Central memory CD8-positive, alpha-beta T cell (primary cell): ENCODE measurements around the gene LRRC70.

Source experiments
- ATAC-seq: fragments of 150-1000 bp; cut with Tn5 transposase; replicated peaks from 2 replicates; pipeline ENCODE4 v1.10.0; 2022; ENCODE audit warnings: mild to moderate bottlenecking, moderate FRiP score, moderate number of reproducible peaks; ENCODE audit not compliant: poor library complexity, severe bottlenecking; ENCODE audit errors: extremely low read depth
- DNase-seq, 2 donors: peaks; one replicate each; pipeline ENCODE4 v3.0.0; 2021; ENCODE audit warnings: low spot score in 2 of 2
- H3K27ac Mint-ChIP-seq: one replicate; pipeline ENCODE4 v1.8.0; 2022; ENCODE audit warnings: low read depth, mild to moderate bottlenecking, moderate library complexity, mixed read lengths
- H3K27me3 Mint-ChIP-seq: one replicate; pipeline ENCODE4 v1.8.0; 2022; ENCODE audit warnings: mixed read lengths
- H3K36me3 Mint-ChIP-seq: one replicate; pipeline ENCODE4 v1.8.0; 2022; ENCODE audit warnings: mild to moderate bottlenecking, moderate library complexity, mixed read lengths; ENCODE audit not compliant: insufficient read depth
- H3K4me1 Mint-ChIP-seq: one replicate; pipeline ENCODE4 v1.8.0; 2022; ENCODE audit warnings: mixed read lengths
- H3K4me3 Mint-ChIP-seq: one replicate; pipeline ENCODE4 v1.8.0; 2022; ENCODE audit warnings: mild to moderate bottlenecking, moderate library complexity, mixed read lengths
- H3K9me3 Mint-ChIP-seq: one replicate; pipeline ENCODE4 v1.8.0; 2022; ENCODE audit warnings: mixed read lengths

Gene LRRC70

DNA sequence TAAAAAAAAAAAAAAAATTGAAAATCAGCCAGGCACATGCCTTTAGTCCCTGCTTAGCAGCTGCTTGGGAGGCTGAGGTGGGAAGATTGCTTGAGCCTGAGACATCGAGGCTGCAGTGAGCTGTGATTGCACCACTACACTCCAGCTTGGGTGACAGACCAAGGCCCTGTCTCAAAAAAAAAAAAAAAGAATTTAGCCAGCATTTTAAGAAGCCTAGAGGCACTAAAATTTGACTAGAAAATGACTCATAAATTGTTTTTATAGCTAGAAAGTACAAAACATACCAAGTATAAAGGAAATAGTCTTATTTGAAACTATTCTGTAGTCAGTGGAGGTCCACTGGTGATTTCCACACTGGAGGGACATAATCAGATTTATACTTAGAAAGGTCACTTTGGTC, 17.5 kb downstream of the LRRC70 start:
- ATAC-seq (no peak), DNase-seq (no peak)
- H3K27ac Mint-ChIP-seq, result no peak overlapping the region

GRCh38 chr5:62596691-62597090, 18.1 kb downstream of the LRRC70 start:
- Mint-ChIP-seq H3K4me3 (no peak overlapping the region), H3K9me3 (no peaks in the 10 kb centered on the region), H3K36me3 (no peaks in the 10 kb centered on the region), H3K4me1 (no peaks in the 10 kb centered on the region), H3K27ac (no peak overlapping the region), H3K27me3 (no peaks in the 10 kb centered on the region)
- ATAC-seq, result no peak
- DNase-seq, result no peak

More for the DNA sequence above, 17.5 kb downstream of the LRRC70 start:
- H3K4me3 Mint-ChIP-seq, result no peak overlapping the region
- H3K36me3 Mint-ChIP-seq, result no peaks in the 10 kb centered on the region
- H3K27me3 Mint-ChIP-seq, result no peaks in the 10 kb centered on the region
- no peaks in the 10 kb centered on the region for H3K4me1 Mint-ChIP-seq
- H3K9me3 Mint-ChIP-seq, result no peaks in the 10 kb centered on the region

- no peak for ATAC-seq
- Mint-ChIP-seq H3K4me3 (no peak overlapping the region), H3K4me1 (no peaks in the 10 kb centered on the region), H3K9me3 (no peaks in the 10 kb centered on the region), H3K27me3 (no peaks in the 10 kb centered on the region), H3K36me3 (no peaks in the 10 kb centered on the region), H3K27ac (no peak overlapping the region)
- no peak for DNase-seq
Measured at GRCh38 chr5:62597314-62597713, 18.7 kb downstream of the LRRC70 start.

DNA sequence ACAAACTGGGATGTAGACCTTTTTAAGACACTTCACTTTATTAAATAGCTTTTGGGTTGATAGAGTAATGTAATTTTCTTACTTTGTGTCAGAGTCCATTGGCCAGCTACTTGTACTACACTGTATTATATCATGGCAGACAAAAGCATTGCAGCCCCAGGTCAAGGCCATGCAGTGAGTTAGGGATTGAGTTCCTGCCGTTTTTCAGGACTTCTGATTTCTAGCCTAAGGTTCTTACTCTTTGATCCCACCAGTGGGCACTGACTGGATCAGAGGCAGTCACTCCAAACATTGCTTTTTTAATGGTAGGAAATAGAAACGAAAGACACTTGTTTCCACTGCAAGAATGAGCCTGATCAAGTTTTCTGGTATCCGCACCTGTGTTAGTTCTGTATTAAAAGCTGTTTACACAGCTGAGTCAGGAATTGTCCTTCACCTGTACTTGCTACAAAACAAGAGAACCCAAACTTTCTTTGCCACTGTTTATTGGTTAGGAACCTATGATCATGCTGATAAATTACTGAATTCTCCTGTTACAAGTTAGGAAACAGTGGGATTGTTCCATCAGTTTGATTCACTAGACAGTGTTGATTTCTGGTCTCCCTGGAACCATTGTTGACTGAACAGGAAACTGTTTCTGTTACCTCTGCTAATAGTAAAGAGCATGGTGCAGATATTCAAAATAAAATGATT, 22.1 kb downstream of the LRRC70 start:
- ATAC-seq (no peak), DNase-seq (no peak)
- Mint-ChIP-seq H3K4me3 (no peak overlapping the region), H3K27ac (no peak overlapping the region), H3K27me3 (no peaks in the 10 kb centered on the region), H3K4me1 (no peaks in the 10 kb centered on the region), H3K9me3 (no peaks in the 10 kb centered on the region), H3K36me3 (no peaks in the 10 kb centered on the region)

- no peaks in the 10 kb centered on the region for H3K27me3 Mint-ChIP-seq
- H3K36me3 Mint-ChIP-seq, result peaks cover 2% of the 10 kb centered on the region
- H3K9me3 Mint-ChIP-seq, result no peaks in the 10 kb centered on the region
- H3K4me1 Mint-ChIP-seq, result peaks cover 6% of the 10 kb centered on the region
- no peak for DNase-seq
- H3K27ac Mint-ChIP-seq, result no peak overlapping the region
- H3K4me3 Mint-ChIP-seq, result no peak overlapping the region
- no peak for ATAC-seq
Measured at GRCh38 chr5:62603934-62604333, 25.3 kb downstream of the LRRC70 start.

DNA sequence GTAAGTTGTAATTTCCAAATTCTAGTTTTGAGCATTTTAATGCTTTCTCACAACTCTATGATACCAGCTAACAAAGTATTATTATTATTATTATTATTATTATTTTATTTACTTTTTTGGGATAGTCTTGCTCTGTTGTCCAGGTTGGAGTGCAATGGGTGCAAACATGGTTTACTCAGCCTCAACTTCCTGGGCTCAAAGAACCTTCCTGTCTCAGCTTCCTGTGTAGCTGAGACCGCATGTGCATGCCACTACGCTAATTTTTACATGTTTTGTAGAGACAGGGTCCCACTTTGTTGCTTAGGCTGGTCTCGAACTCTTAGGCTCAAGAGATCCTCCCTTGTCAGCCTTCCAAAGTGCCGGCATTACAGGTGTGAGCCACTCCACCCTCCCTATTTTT, 27.0 kb downstream of the LRRC70 start:
- H3K4me3 Mint-ChIP-seq, result no peak overlapping the region
- no peak for DNase-seq
- peaks cover 6% of the 10 kb centered on the region for H3K4me1 Mint-ChIP-seq
- peaks cover 2% of the 10 kb centered on the region for H3K36me3 Mint-ChIP-seq
- ATAC-seq, result no peak
- no peaks in the 10 kb centered on the region for H3K27me3 Mint-ChIP-seq
- H3K27ac Mint-ChIP-seq, result no peak overlapping the region
- no peaks in the 10 kb centered on the region for H3K9me3 Mint-ChIP-seq

DNA sequence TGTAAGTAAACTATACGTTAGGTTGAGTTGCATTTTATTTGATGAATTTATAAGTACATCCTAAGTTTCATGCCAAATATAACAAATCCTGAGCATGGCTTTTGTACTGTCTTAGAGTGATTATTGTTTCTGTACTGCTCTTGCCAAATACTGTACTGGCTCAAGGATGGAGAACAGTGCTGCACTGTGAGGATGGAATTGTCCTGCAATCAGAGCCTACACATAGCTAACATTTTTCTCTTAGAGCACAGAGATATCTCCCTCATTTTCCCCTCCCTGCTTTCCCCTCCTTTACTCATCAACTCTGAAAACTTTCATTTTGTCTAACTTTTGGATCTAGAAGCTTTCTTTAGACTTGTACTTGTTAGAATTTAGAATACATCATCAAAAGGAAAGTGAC, 28.3 kb downstream of the LRRC70 start:
- ATAC-seq (no peak), DNase-seq (no peak)
- H3K9me3 Mint-ChIP-seq, result no peaks in the 10 kb centered on the region
- no peak overlapping the region for H3K27ac Mint-ChIP-seq
- H3K4me1 Mint-ChIP-seq, result peaks cover 6% of the 10 kb centered on the region
- H3K4me3 Mint-ChIP-seq, result no peak overlapping the region
- H3K36me3 Mint-ChIP-seq, result peaks cover 2% of the 10 kb centered on the region
- no peaks in the 10 kb centered on the region for H3K27me3 Mint-ChIP-seq

DNA sequence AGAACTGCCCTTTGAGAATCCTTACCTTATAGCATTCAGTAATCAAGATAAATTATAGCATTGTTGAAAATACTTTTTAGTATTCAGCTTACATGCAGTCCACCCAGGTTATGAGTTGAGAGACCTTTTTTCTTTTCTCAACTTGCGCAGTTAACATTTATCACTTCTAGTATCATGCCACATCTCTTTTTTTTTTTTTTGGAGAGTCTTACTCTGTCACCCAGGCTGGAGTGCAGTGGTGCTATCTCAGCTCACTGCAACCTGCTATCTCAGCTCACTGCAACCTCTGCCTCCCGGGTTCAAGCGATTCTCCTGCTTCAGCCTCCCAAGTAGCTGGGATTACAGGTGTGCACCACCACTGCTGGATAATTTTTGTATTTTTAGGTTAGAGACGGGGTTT, 29.0 kb downstream of the LRRC70 start:
- no peak overlapping the region for H3K4me3 Mint-ChIP-seq
- DNase-seq, result no peak
- peaks cover 6% of the 10 kb centered on the region for H3K4me1 Mint-ChIP-seq
- no peak for ATAC-seq
- no peaks in the 10 kb centered on the region for H3K9me3 Mint-ChIP-seq
- peaks cover 2% of the 10 kb centered on the region for H3K36me3 Mint-ChIP-seq
- H3K27ac Mint-ChIP-seq, result no peak overlapping the region
- H3K27me3 Mint-ChIP-seq, result no peaks in the 10 kb centered on the region

DNA sequence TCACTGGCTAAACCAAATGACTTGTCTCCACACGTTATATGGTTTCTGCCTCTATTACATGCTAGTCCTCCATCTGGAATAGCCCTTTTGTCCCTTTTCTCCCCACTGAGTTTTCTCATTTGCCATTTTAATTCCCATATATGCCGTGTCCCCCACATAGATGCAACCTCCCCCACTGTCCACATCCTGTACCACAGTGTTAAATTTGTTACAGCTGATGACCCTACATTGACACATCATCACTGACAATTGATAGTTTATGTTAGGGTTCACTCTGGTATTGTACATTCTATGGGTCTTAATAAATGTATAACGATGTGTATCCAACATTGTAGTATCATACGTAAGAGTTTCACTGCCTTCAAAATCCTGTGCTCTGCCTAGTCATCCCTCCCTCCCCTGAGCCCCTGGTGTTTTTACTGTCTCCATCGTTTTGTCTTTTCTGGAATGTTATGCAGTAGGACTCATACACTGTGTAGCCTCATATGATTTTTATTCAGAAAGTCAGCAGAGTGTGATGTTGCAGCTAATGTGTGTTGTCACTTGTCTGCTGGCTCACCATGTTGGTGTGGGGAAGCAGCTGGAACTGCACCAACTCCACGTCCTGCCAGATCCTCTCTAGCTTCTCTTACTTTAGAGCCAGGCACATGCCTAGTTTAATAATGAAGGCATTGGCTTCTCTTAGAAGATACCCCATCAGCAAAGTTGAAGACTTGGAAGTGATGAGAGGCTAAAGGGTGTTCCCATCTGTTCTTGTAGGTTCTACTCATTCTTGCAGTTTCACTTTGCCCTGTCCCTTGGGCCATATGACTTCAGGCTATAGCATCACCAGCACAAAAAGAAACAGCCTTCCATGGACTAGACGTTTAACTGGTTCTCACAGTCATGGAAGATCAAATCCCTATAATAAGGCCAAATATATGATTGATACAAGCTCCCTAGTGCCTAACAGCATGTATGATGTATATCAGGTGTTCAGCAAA, 30.2 kb downstream of the LRRC70 start:
- Mint-ChIP-seq H3K9me3 (no peaks in the 10 kb centered on the region), H3K4me1 (peaks cover 6% of the 10 kb centered on the region)
- ATAC-seq, result no peak

DNA sequence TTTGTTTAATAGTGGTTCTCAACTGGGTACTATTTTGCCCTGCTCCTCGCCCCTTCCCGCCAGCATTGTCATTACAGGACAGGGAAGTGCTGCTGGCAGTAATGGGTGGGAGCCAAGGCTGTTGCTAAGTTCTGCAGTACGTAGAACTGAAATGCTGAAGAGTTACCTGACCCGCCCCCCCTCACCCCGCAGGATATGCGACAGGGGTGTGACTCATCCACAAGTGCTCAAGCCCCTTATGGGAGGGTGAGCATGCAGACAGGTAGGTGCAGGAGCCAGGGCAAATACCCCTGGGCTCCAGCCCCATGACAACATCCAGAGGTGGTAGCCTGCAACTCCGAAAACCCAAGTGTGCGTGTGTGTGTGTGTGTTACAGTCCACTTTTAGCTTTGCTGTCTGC, 35.7 kb downstream of the LRRC70 start:
- no peaks in the 10 kb centered on the region for H3K36me3 Mint-ChIP-seq
- no peaks in the 10 kb centered on the region for H3K9me3 Mint-ChIP-seq
- DNase-seq (no peak), ATAC-seq (no peak)
- H3K27me3 Mint-ChIP-seq, result no peaks in the 10 kb centered on the region
- H3K4me1 Mint-ChIP-seq, result no peaks in the 10 kb centered on the region
- no peak overlapping the region for H3K4me3 Mint-ChIP-seq
- H3K27ac Mint-ChIP-seq, result no peak overlapping the region

More for the DNA sequence above, 30.2 kb downstream of the LRRC70 start:
- no peak for DNase-seq
- H3K4me3 Mint-ChIP-seq, result no peak overlapping the region
- H3K27me3 Mint-ChIP-seq, result no peaks in the 10 kb centered on the region
- peaks cover 2% of the 10 kb centered on the region for H3K36me3 Mint-ChIP-seq
- H3K27ac Mint-ChIP-seq, result no peak overlapping the region

DNA sequence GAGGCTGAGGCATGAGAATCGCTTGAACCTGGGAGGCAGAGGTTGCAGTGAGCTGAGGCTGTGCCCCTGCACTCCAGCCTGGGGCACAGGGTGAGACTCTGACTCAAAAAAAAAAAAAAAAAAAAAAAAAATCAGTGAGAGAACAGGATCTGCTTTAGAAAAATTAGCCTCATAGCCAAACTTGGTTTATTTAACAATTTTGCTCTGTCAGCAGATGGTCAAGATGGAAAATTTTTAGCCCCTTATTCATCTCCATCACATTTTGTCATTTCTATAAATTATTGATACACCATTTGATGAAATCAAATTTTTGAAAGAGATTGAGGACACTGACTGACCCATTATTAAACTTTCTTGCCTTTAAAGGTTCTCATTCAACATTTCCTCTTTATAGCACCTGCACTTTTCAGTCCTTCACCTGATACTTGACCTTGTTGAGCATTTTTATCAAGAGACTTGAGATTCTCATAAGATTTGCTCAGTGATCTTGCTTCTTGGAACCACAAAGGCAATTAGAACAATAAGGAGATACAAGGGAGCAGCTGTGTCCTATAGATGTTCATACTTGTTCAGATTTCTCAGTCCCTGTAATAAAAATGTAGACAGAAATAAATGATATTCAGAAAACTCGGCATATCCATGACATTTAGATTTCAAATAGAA, 38.1 kb downstream of the LRRC70 start:
- no peak overlapping the region for H3K4me3 Mint-ChIP-seq
- H3K9me3 Mint-ChIP-seq, result no peaks in the 10 kb centered on the region
- H3K27me3 Mint-ChIP-seq, result no peaks in the 10 kb centered on the region
- H3K27ac Mint-ChIP-seq, result no peak overlapping the region
- DNase-seq (no peak), ATAC-seq (no peak)
- H3K36me3 Mint-ChIP-seq, result peaks cover 2% of the 10 kb centered on the region
- no peaks in the 10 kb centered on the region for H3K4me1 Mint-ChIP-seq

- Mint-ChIP-seq H3K4me3 (no peak overlapping the region), H3K9me3 (no peaks in the 10 kb centered on the region), H3K4me1 (no peaks in the 10 kb centered on the region), H3K27ac (no peak overlapping the region), H3K27me3 (no peaks in the 10 kb centered on the region), H3K36me3 (peaks cover 2% of the 10 kb centered on the region)
- ATAC-seq (no peak), DNase-seq (no peak)
Measured at GRCh38 chr5:62617943-62618342, 39.3 kb downstream of the LRRC70 start.
